Neuron (in vitro differentiated cells): ENCODE results near the gene ZNF512B.

Experiments used
- H2AFZ ChIP-seq: one replicate; pipeline ENCODE4 v1.6.1; 2013; ENCODE audit warnings: low read depth, mild to moderate bottlenecking, inconsistent platforms, low read length, moderate library complexity
- H3K27me3 ChIP-seq: one replicate; pipeline ENCODE4 v1.6.1; 2013; ENCODE audit warnings: low read length; ENCODE audit not compliant: insufficient read depth
- H3K36me3 ChIP-seq: one replicate; pipeline ENCODE4 v1.6.1; 2013; ENCODE audit warnings: low read length; ENCODE audit not compliant: insufficient read depth
- H3K4me1 ChIP-seq: one replicate; pipeline ENCODE4 v1.6.1; 2013; ENCODE audit warnings: low read length; ENCODE audit not compliant: insufficient read depth
- H3K4me3 ChIP-seq: 2 replicates; pipeline ENCODE4 v1.5.1; 2013; ENCODE audit warnings: mild to moderate bottlenecking, low read length, moderate library complexity
- H3K9me3 ChIP-seq: one replicate; pipeline ENCODE4 v1.6.1; 2013; ENCODE audit warnings: low read length

ZNF512B gene

DNA sequence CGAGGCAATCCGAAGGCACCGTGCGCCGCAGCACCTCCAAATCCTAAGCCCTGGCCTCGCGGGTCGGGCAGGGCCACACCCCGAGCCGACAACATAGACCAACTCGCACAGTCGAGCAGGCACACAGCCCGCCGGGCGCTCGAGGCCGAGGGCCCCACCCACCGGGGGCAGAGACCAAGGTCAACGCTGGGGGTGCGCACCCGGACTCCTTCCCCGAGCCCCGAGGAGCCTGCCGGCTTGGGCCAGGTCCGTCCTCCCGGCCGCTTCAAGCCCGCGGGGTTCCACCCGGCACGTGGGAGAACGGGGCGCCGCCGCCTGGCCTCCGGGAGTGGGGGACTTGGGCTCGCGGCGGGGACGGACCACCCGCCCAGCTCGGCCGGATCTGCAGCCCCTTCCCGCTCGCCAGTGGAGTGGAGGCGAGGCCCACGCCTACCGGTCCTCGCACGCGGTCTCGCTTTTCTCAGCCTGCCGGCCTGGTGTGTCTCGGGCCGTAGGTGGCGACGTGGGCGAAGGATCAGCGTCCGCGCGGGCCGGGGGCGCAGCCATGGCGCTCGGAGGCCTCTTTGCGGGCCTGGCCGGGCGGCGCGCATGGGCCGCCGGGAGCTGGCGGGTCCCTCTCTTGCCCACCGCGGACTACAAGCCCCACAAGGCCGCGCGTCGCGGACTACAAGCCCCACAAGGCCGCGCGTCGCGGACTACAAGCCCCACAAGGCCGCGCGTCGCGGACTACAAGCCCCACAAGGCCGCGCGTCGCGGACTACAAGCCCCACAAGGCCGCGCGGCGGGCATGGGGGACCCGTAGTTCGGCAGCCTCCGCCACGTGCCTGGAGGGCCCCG lies 13.7 kb downstream of the ZNF512B start, which contains the start of gene UCKL1:
Gene UCKL1, minus strand, starts transcription at position 590 of the 837 bp plus-strand sequence. Its CDS starts 44 bp downstream, at position 546.
- no peaks in the 10 kb centered on the region for H3K9me3 ChIP-seq
- no peaks in the 10 kb centered on the region for H3K27me3 ChIP-seq
- peak within 1 kb of the TSS; percentile 42 for H2AFZ ChIP-seq
- H3K4me3 ChIP-seq = peak within 1 kb of the TSS; percentile 68
- peaks cover 23% of the 10 kb centered on the region for H3K4me1 ChIP-seq
- H3K36me3 ChIP-seq = peaks cover 20% of the 10 kb centered on the region

DNA sequence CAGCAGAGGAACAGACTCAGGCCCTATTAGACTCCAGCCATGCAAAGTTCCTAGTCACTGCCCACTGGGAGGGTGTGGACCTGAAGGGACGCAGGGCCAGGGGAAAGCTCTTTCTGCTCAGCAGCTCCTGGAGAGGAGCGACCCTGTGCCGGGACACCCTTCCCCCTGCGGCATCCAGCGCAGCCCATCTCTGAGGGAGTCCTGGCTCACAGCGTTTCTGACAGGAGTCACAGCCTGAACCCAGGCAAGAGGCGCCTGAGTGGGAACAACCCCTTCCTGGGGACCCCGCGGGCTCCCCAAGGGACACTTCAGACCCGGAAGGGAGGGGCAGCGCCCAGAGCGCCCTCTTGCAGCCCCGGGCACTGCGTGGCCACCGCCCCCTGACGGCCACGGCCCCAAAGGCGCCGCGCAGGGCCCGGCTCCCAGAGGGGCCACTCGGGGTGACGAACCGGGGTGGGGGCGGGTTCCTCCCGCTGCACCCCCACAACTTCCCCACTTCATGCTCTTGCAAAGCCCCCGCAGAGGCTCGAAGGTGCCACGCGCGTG lies 14.4 kb downstream of the ZNF512B start:
- Histone ChIP-seq H3K27me3 (no peaks in the 10 kb centered on the region), H3K9me3 (no peaks in the 10 kb centered on the region), H3K4me3 (peak overlapping the region; percentile 68), H3K4me1 (peaks cover 23% of the 10 kb centered on the region), H3K36me3 (peaks cover 19% of the 10 kb centered on the region), H2AFZ (no peak overlapping the region)

DNA sequence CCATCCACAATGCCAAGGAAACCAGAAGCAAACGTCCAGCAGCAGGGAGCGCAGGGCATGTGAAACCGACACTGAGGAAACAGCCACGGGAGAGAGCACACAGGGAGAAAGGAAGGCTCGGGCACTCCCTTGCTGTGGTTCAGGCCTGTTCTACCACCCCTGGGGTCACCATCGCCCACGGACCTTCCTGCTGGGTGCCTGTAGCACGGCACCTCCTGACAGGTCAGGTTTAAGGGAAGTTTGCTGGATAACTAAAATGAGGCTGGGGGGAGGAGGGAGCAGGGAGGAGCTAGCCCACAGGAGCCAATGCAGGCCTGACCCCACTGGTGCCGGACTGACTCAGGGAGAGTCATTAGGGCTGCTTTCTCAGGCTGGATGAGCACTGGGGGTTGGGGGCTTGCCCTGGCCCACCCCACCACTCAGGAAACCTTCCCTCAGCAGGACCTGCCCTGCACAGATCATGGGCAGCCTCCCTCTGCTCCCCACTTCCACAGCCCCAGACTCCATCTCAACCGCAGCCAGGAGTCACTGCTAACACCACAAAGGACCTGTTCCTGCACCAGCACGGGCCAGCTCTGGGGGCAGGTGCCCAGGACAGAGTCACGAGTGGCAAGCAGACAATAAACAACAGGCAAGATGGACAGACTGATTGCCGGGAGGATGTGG lies 15.8 kb downstream of the ZNF512B start:
- H3K9me3 ChIP-seq = no peaks in the 10 kb centered on the region
- H3K4me1 ChIP-seq = peaks cover 30% of the 10 kb centered on the region
- no peak overlapping the region for H2AFZ ChIP-seq
- H3K27me3 ChIP-seq = no peaks in the 10 kb centered on the region
- H3K36me3 ChIP-seq = peaks cover 6% of the 10 kb centered on the region
- H3K4me3 ChIP-seq = no peak overlapping the region

DNA sequence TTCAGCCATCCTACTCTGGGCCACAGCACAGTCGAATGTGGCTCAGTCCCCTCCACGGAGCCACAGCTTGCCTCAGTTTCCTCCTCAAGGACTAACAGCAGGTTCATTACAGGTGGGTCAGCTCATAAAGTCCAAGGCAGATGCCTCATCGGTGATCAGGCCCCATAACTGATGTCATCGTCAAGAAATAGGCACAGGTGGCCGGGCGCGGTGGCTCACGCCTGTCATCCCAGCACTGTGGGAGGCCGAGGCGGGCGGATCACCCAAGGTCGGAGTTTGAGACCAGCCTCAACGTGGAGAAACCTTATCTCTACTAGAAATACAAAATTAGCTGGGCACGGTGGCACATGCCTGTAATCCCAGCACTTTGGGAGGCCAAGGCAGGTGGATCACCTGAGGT lies 17.0 kb downstream of the ZNF512B start:
- no peaks in the 10 kb centered on the region for H3K27me3 ChIP-seq
- no peaks in the 10 kb centered on the region for H3K9me3 ChIP-seq
- no peak overlapping the region for H2AFZ ChIP-seq
- H3K36me3 ChIP-seq = peaks cover 4% of the 10 kb centered on the region
- no peak overlapping the region for H3K4me3 ChIP-seq
- H3K4me1 ChIP-seq = peaks cover 33% of the 10 kb centered on the region

DNA sequence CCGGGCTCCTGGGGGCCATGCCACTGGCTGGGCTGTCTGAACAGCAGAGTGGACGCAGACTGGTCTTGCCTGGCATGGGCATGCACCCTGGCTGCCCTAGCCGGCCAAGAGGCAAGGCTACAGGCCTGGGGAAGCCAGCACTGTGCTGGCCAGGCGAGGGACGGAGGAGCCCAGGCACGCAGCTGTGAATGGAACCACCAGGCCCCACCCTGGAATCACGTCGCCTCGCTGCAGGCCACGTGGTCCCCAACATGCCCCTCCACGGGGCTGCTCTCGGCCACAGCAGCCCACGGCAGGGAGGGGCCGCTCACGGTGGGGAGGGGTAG lies 17.6 kb downstream of the ZNF512B start:
- Histone ChIP-seq H3K4me1 (peaks cover 33% of the 10 kb centered on the region), H2AFZ (no peak overlapping the region), H3K27me3 (no peaks in the 10 kb centered on the region), H3K36me3 (peaks cover 4% of the 10 kb centered on the region), H3K9me3 (no peaks in the 10 kb centered on the region), H3K4me3 (no peak overlapping the region)

DNA sequence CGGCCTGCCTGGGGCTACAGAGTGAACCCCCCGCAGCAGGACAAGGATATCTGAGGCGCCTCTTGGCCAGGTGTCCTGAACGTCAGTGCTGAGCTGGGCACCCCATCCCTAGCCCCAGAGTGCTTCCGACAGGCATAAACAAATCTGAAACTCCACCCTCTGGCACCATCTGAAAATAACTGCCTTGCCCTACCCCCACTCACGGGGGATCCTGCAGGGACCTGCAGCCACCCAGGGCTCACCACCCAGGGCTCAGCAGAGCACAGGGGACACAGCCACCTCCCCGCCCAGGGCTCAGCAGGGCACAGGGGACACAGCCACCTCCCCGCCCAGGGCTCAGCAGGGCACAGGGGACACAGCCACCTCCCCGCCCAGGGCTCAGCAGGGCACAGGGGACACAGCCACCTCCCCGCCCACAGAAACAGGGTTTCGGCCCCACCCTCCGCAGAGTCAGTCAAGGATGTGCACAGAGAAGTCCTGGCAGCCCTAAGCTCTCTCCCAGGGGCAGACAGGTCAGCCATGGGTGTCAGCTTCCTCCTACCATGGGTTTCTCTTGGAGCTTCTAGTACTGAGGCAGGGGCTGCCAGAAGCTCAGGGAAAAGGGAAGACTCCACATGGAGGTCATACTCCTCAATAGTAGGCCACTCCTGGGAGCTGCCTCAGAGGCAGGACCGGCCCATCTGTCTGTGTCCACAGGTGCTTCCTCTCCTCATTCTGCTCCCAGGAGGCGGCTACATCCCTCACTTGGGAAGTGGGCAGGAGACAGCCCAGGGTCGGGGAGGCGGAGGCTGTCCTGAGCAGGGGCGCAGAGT lies 18.1 kb downstream of the ZNF512B start:
- H2AFZ ChIP-seq = no peak overlapping the region
- peaks cover 4% of the 10 kb centered on the region for H3K36me3 ChIP-seq
- H3K4me3 ChIP-seq = no peak overlapping the region
- H3K9me3 ChIP-seq = no peaks in the 10 kb centered on the region
- no peaks in the 10 kb centered on the region for H3K27me3 ChIP-seq
- peaks cover 33% of the 10 kb centered on the region for H3K4me1 ChIP-seq

DNA sequence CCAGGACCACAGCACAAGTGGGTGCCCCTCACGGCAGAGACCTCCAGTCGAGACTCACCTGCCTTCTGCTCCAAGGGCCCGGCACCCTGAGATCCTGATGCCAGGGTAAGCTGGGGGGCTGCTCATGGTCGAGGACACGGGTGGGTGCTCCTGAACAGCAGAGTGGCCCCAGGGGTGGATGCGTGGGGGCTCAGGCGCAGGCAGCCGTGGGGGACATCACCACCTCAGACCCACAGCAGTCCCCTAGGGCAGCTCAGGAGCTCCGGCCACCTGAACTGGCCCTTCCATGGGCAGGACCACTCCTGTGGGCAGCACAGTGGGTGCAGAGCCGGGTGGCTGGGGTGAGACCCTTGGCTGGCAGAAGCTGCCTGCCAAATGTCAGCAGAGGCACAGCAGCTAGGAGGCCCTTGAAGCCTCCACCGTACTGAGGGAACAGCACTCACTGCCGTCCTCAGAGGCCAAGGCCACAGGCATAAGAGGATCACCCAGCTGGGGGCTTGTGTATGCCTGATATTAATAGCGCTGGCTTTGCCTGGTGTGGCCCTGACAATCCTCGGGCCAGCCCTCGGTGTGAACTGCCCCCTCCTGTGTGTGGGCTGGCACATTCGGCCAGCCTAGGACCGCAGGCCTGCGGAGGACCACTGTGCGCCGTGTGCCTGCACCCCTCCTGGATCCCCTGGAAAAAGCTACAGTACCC lies 18.9 kb downstream of the ZNF512B start:
- H2AFZ ChIP-seq = no peak overlapping the region
- no peaks in the 10 kb centered on the region for H3K9me3 ChIP-seq
- peaks cover 4% of the 10 kb centered on the region for H3K36me3 ChIP-seq
- H3K4me1 ChIP-seq = peaks cover 33% of the 10 kb centered on the region
- no peak overlapping the region for H3K4me3 ChIP-seq
- H3K27me3 ChIP-seq = no peaks in the 10 kb centered on the region

DNA sequence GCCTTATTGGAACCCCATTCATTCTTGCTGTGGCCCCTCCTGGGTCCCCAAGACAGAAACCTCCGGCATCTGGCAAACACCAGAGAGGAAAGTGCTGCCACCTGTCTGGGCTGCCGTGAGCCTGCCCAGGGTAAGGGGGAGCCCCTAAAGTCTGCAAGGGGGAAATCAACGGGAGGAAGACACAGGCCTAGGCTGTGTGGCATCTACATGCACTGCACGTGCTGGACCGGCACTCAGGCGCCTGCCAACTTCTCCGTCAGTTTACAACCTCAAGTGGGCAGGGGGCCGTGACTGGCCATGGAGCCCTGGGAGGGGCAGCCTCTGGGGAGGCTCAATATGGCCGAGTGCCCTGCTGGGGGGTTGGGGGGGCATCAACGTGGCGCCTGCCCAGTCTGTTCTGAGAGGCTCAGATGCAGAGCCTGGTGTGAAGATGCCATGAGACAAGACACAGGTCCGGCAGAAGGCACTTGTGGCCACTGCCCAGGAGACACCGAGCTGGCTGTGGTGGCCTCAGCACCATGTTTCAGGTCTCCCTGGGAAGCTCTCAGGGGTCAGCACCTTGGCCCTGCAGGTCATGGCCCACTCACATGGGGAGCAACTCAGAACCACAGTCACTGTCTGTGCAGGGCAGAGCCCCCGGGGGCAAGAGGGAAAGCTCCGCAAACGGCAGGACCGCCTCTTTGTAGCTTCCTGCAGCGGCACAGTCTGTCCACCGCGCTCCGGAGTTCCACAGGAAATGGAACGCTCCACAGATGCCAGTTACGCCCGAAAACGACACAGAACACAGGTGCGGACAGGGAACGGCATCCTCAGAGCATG lies 21.9 kb downstream of the ZNF512B start:
- Histone ChIP-seq H3K4me1 (peaks cover 17% of the 10 kb centered on the region), H3K27me3 (no peaks in the 10 kb centered on the region), H3K9me3 (no peaks in the 10 kb centered on the region), H3K36me3 (peaks cover 31% of the 10 kb centered on the region), H2AFZ (no peak overlapping the region), H3K4me3 (no peak overlapping the region)

DNA sequence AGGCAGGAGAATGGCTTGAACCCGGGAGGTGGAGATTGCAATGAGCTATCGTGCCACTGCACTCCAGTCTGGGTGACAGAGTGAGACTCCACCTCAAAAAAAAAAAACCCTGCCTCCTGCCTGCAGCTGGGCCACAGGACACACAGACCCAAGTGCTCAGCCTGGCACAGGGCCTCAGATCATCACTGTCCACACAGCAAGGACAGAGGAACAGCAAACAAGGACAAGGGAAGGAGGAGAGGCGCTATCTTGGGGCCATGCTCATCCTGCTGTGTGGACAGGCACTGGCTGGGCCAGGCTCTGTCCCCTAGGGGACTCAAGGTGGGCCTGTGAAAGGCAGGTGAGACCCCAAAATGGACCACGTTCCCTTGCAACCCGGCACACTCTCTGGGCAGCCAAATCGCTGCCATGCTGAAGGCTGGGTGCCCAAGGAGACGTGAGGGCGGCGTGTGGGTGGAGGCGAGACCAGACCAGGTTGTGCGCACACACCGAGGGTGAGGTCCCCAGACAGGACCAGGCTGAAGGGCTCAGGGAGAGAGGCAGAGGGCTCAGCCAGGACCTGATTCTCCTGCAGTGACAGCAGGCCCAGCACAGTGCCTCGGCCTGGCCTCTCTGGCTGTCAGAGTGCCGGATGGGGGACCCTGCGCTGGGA lies 22.6 kb downstream of the ZNF512B start:
- no peaks in the 10 kb centered on the region for H3K9me3 ChIP-seq
- no peak overlapping the region for H2AFZ ChIP-seq
- H3K4me1 ChIP-seq = peaks cover 17% of the 10 kb centered on the region
- no peak overlapping the region for H3K4me3 ChIP-seq
- peaks cover 28% of the 10 kb centered on the region for H3K36me3 ChIP-seq
- H3K27me3 ChIP-seq = no peaks in the 10 kb centered on the region

DNA sequence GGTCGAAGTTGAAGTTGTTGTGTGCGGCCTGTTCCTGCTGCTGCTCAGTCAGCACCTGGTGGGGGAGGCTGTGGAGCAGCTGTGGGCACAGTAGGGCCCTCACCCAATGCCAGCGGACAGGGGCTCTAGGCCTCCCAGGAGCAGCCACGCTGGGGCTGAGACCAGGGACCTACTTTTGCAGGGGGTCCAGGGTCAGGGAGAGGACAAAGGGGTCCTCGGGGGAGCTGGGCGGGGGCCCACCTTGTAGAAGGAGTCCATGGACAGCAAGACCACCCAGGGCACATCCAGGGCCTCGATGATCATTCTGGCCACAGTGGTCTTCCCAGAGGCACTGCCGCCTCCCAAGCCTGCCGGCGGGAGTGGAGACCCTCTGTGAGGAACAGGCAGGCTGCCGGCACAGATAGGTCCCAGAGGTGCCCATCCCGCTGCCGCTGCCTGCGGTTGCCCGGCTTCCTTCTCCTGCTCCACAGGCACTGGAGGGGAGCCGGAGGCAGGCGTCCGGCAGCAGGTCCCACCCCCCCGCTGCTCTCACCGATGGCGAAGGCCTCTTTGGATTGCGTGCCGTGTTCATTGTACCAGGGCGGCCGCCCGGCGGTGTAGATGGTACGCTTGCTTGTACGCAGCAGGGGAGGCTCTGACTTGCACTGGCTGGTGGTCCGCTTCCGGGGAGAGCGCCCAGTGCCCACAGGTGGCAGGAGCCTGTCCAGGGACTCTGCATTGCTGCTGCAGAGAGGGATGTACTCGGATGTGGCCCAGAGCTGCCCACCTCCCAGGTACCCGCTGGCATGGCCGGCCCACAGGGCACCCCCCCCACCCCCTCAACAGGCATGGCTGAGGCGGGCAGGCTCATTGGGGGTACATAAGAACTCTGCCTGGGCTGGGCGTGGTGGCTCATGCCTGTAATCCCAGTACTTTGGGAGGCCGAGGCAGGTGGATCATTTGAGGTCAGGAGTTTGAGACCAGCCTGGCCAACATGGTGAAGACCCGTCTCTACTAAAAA lies 23.5 kb downstream of the ZNF512B start:
- Histone ChIP-seq H2AFZ (no peak overlapping the region), H3K4me3 (no peak overlapping the region), H3K27me3 (no peaks in the 10 kb centered on the region), H3K36me3 (peaks cover 29% of the 10 kb centered on the region), H3K4me1 (peaks cover 17% of the 10 kb centered on the region), H3K9me3 (no peaks in the 10 kb centered on the region)
